ENCODE measurements around the gene ZNF236. TPM values are rescaled to one million over a fixed set of nuclear protein-coding genes. Genes with fewer than 3 reads are reported as not detected.

Gene ZNF236
- total and polyA plus RNA-seq, 2 of the 13 experiments (the other 11 are each of a cell fraction or from before 2014, with no cell fraction given) = 3.0 to 7.2 TPM

GRCh38 chr18:76953583-76954233, 131.4 kb downstream of the ZNF236 start:
- no TSS peak for BruUV-seq (replicated peaks)
- H3K9ac ChIP-seq (ENCODE audit: insufficient read depth, low read depth, low read length) = no peak overlapping the region
- no peak overlapping the region for H2AFZ ChIP-seq (ENCODE audit: low read length)
- FAIRE-seq = no peak
- CTCF ChIA-PET (ENCODE audit: low intra/inter-chr PET ratio, low total read pairs) = no interaction called here
- POLR2A ChIA-PET = no interaction called here
- intact Hi-C loops (cut with micrococcal nuclease; ENCODE audit: unreplicated experiment) (no loop called here), in situ Hi-C loops (cut with HindIII; ENCODE audit: extremely low pct_ligation_motif_present, low pct_unique_long_range_greater_than_20kb) (no loop called here)
- H3K9me3 ChIP-seq (ENCODE audit: low read length) = no peaks in the 10 kb centered on the region
- H3K4me2 ChIP-seq (ENCODE audit: low read depth, low read length) = no peak overlapping the region
- peaks cover 7 to 11% of the 10 kb centered on the region in 2 experiments; a peak in 2 of 5 replicates for H3K36me3 ChIP-seq (replicated peaks in 1 of 2; ENCODE audit: control insufficient read depth in 1 of 2, insufficient read depth in 2 of 2, low read length in 2 of 2)
- peaks cover 14% of the 10 kb centered on the region for H3K4me1 ChIP-seq (ENCODE audit: insufficient read depth, low read length)
- 67% methylated on average over 12 of the region's 12 CpGs for WGBS (ENCODE audit: low lambda C conversion rate)
- ATAC-seq = peak; percentile 50; the same call in 2 of the 3 replicates
- no peak overlapping the region for H3K4me3 ChIP-seq (replicated peaks in 1 of 3; ENCODE audit: insufficient read depth in 1 of 3, low read depth in 2 of 3, low read length in 3 of 3)
- no peaks in the 10 kb centered on the region for H4K20me1 ChIP-seq (ENCODE audit: insufficient read depth, low read length)
- no peak overlapping the region for H3K27ac ChIP-seq (ENCODE audit: extremely low read length, insufficient read depth, low read length)
- DNase-seq (ENCODE audit: low spot score) = no peak
- H3K79me2 ChIP-seq (ENCODE audit: insufficient read depth, low read length) = no peaks in the 10 kb centered on the region
- no peaks in the 10 kb centered on the region for H3K27me3 ChIP-seq (ENCODE audit: control insufficient read depth in 1 of 2, insufficient read depth in 2 of 2, low read length in 2 of 2)
- TF ChIP-seq ZBTB2 (CRISPR knock-in tag; IDR thresholded peaks at IDR 0.05; ENCODE audit: low read depth) = no peak
- 0 out of 2 replicates have a peak, but pooled peaks have one; percentile 53 for TF ChIP-seq TFAP4 (IDR thresholded peaks at IDR 0.05; ENCODE audit: borderline replicate concordance, low read depth)
- TF ChIP-seq TBX2 (CRISPR knock-in tag; IDR thresholded peaks at IDR 0.05; ENCODE audit: borderline replicate concordance) = peak; percentile 28; the same call in 1 of the 2 replicates
- TF ChIP-seq SSRP1 (CRISPR knock-in tag; IDR thresholded peaks at IDR 0.05) = no peak
- TF ChIP-seq ARID5B (CRISPR knock-in tag; IDR thresholded peaks at IDR 0.05) = 0 out of 2 replicates have a peak, but pooled peaks have one; percentile 12
- TF ChIP-seq ZBTB33 (CRISPR knock-in tag; IDR thresholded peaks at IDR 0.05) = peak; percentile 60; the same call in 1 of the 2 replicates
- TF ChIP-seq RARA (CRISPR knock-in tag; IDR thresholded peaks at IDR 0.05) = peak; percentile 65
- no peak for TF ChIP-seq FOXC1 (CRISPR knock-in tag; IDR thresholded peaks at IDR 0.05; ENCODE audit: borderline replicate concordance)
- no peak for TF ChIP-seq DR1 (CRISPR knock-in tag; IDR thresholded peaks at IDR 0.05)
- no peak for TF ChIP-seq GTF2F1 (IDR thresholded peaks at IDR 0.05; ENCODE audit: low read length)
- no peak for TF ChIP-seq HNRNPLL (IDR thresholded peaks at IDR 0.05; ENCODE audit: low read depth, low read length, poor library complexity, severe bottlenecking)
- TF ChIP-seq TCF7 (IDR thresholded peaks at IDR 0.05; ENCODE audit: low read depth) = peak; percentile 18; the same call in 1 of the 2 replicates
- peak; percentile 77; the same call in 1 of the 2 replicates for TF ChIP-seq ZBTB38 (CRISPR knock-in tag; IDR thresholded peaks at IDR 0.05)
- no peak for TF ChIP-seq CERS6 (CRISPR knock-in tag; IDR thresholded peaks at IDR 0.05)
- no peak for TF ChIP-seq TMF1 (CRISPR knock-in tag; IDR thresholded peaks at IDR 0.05; ENCODE audit: low read depth)
